Limb (tissue), 2 donors: ENCODE measurements around the gene ITGB3.

Experiments
- DNase-seq, 2 donors: peaks; one replicate each; pipeline ENCODE4 v3.0.0-alpha.2; 2016; ENCODE audit errors: extremely low spot score in 2 of 2

The ITGB3 gene

DNA sequence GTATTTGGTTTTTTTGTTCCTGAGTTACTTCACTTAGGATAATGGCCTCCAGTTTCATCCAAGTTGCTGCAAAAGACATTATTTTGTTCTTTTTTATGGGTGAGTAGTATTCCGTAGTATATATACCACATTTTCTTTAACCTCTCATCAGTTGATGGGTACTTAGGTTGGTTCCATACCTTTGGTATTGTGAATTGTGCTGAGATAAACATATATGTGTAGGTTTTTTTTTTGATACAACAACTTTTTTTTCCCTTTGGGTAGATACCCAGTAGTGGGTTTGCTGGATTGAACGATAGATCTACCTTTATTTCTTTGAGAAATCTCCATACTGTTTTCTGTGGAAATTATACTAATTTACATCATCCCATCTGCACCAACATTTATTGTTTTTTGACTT is 76.9 kb downstream of the ITGB3 start:
- DNase-seq: no peak

DNA sequence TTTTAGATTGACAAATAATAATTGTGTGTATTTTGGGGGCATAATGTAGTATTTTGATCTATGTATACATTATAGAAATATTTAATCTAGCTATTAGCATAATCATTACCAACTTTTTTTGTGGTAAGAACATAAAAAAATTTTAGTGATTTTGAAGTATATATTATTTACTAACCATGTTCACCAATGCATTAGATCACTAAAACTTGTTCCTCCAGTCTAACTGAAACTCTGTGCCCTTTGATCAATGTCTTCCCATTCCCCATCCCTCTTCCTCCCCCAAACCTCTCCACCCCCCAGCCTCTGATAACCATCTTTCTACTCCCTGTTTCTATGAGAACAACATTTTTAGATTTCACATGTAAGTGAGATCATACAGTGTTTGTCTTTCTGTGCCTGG is 78.7 kb downstream of the ITGB3 start:
- no peak for DNase-seq

- DNase-seq: no peak
These were observed 81.7 kb downstream of the ITGB3 start for GRCh38 chr17:47335101-47335936.

GRCh38 chr17:47338026-47338425 is 84.4 kb downstream of the ITGB3 start:
- no peak for DNase-seq

DNA sequence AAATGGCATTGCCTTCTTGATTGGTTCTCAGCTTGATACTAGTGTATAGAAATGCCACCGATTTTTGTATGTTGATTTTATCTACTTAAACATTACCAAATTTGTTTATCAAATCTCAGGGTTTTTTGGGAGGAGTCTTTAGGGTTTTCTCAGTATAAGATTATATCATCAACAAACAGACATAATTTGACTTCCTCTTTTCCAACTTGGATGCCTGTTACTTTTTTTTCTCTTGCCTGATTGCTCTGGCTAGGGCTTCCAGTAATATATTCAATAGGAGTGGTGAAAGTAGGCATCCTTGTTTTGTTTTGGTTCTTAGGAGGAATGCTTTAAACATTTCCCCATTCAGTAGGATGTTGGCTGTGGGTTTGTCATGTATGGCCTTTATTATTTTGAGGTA is 99.2 kb downstream of the ITGB3 start:
- DNase-seq: no peak

DNA sequence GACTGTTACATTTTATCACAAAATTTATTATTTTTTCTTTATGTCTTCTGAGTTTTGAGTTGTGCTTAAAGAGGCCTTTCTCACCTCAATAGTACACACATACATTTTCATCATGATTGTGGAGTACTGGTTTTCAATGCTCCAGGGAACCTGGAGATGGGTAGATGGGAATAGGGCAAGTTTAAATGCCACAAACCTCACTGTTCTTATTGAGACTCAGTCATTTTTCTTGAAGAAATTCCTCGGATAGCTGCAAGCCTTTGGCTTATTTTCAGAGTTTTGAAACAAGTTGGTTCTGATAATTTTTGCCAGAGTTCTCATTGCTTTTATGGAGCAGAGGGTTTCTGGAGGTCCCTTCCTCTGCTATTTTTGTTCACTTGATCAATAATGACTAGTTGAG is 105.0 kb downstream of the ITGB3 start:
- no peak for DNase-seq
